GM12865 (cell line): ENCODE results near the gene TNS3.
A peak's percentile ranks its signal among the peaks of the same experiment; 100 is the strongest.

ENCODE experiments used
- DNase-seq: peaks from one replicate; pipeline ENCODE4 v3.0.0; 2010; ENCODE audit warnings: low read depth
- H3K4me3 ChIP-seq: 2 replicates; pipeline ENCODE4 v1.5.1; 2011; ENCODE audit warnings: mild to moderate bottlenecking, low read depth, low read length, control low read depth
- TF ChIP-seq, protein P1 (sequence below): IDR thresholded peaks from 2 replicates; pipeline ENCODE4 v1.5.1; 2011; ENCODE audit warnings: low read length, control low read depth, low read depth, inconsistent platforms; ENCODE audit not compliant: insufficient read depth; ENCODE audit errors: missing control alignments

TNS3 gene

DNA sequence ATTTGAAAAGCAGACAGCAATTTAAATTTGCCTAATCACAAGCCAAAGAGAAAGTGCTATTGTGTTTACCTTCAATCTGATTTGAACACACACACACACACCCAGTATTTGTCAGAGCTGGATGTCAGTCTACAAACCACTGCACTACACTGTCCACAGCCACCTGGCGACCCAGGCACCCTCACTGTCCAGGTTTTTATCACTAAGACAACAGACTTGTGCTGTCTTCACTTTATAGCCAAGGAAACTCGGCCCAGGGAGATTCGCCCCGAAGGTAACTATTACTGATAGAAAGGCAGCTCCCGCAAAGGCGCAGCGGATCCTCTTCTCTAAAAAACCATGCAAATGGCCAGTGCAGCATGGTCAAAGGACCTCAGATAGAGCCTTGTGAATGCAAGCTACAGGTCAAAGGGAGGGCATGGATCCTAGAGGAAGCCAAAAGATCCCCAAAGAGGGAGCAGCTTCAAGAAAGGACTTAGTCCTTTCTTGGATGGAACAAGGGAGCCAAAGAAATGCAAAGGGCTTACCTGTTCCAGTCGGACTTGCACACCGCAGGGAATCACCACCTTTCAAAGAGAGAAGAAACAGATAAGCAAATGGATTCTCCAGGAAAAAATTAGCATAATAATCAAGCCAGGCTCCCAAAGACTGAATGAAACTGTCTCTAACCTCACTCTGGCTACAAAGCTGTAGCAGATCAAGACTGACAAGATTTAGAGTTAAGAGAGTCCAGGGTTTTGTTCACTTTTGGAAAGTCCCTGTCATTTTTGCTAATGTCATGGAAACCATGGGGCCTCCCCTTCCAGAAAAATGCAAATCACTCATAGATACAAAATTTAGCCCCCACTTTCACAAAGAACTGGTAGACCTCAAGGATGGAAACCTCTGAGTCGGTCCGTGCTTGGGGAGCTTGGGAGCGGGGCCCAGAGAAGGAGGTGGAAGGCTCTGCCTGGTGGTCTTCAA, 101.1 kb downstream of the TNS3 start:
- TF ChIP-seq, protein P1, sequence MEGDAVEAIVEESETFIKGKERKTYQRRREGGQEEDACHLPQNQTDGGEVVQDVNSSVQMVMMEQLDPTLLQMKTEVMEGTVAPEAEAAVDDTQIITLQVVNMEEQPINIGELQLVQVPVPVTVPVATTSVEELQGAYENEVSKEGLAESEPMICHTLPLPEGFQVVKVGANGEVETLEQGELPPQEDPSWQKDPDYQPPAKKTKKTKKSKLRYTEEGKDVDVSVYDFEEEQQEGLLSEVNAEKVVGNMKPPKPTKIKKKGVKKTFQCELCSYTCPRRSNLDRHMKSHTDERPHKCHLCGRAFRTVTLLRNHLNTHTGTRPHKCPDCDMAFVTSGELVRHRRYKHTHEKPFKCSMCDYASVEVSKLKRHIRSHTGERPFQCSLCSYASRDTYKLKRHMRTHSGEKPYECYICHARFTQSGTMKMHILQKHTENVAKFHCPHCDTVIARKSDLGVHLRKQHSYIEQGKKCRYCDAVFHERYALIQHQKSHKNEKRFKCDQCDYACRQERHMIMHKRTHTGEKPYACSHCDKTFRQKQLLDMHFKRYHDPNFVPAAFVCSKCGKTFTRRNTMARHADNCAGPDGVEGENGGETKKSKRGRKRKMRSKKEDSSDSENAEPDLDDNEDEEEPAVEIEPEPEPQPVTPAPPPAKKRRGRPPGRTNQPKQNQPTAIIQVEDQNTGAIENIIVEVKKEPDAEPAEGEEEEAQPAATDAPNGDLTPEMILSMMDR: no peak
- DNase-seq: peak; percentile 59

DNA sequence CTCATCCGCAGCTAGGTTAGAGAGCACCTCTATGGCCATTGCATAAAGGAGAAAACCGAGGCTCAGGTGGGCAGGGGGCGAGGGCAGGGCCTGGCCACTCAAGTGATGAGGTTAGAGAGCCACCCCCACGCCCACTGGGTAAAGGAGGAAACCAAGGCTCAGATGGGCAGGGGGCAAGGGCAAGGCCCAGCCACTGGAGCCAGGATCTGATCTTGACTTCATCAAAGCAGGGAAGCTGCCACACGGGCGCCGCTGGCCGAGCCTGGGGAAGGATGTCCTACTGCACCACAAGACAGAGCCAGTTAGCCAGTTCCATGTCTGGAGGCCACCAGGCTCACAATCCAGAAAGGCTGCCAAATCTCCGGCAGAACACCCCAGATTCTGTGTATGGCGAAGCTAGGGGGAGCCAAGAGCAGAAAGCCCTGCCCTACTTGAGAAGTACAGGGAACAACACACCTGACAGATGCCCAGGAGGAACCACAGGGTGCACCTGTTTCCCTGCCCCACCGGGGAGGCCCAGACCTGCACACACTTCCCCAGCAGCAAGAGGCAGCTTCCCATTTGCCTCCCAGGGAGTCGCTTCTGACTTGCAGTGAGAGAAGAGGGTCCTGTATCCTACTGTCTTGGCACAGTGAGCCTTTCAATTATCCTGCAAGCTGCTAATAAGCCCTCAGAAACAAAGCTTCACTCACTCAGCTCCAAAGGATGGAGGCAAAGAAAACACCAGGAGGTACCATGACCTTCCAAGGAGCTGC, 101.9 kb downstream of the TNS3 start:
- TF ChIP-seq, protein P1: no peak
- no peak for DNase-seq
- H3K4me3 ChIP-seq: 0 out of 2 replicates have a peak overlapping the region, but pooled peaks have one; percentile 4

More for the DNA sequence above, 101.1 kb downstream of the TNS3 start:
- H3K4me3 ChIP-seq: peak overlapping the region; percentile 23; the same call in 1 of the 2 replicates

DNA sequence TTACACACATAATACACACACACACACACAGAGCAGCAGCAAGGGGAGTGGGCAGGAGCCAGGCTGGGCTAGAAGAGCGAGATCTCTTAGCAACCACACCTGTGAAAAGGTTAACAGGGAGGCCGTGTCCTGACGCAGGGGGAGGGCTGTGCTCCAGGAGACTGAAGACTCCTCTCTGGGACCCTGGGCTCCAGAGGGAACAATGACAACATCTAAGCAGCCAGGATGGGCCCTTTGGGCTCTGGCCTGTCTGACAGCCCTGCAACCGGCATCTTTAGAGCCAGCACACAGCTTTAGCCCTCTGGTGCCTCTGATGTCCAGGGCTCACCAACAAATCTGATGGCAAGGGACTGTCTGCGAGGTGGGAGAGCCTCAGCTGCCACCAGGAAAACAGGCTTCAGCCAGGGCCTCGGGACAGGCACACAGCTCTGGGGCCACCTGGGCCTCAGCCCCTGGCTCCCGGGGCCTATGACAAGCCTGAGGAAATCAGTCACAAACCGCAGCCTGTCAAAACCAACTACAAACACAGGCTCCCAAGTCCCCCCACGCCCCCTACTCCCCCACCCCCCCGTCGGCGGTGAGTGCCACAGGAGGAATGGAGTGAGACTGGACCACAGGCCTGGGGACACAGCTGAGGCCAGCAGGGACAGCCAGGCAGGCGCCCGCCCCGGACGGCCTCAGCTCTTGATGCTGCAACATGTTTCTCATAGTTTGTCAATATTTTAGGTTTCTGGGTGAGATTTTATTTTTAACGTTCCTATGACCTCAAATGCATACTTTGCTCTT, 102.8 kb downstream of the TNS3 start:
- no peak overlapping the region for H3K4me3 ChIP-seq
- TF ChIP-seq, protein P1: no peak
- DNase-seq: no peak

DNA sequence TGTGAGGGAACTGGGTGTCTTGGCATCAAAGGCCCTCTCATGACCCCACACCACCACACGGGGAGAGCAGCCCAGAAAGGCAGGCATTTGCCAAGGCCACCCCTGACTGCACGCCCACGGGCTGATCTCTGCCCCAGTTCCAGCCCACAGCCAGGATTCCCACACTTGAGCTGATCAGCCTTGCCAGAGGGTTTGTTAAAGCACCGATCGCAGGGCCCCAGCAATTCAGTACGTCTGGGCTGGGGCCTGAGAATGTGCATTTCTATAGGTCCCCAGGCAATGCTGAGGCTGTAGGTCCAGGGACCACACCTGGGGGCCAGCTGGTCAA, 103.9 kb downstream of the TNS3 start:
- TF ChIP-seq, protein P1: no peak
- no peak overlapping the region for H3K4me3 ChIP-seq
- no peak for DNase-seq

DNA sequence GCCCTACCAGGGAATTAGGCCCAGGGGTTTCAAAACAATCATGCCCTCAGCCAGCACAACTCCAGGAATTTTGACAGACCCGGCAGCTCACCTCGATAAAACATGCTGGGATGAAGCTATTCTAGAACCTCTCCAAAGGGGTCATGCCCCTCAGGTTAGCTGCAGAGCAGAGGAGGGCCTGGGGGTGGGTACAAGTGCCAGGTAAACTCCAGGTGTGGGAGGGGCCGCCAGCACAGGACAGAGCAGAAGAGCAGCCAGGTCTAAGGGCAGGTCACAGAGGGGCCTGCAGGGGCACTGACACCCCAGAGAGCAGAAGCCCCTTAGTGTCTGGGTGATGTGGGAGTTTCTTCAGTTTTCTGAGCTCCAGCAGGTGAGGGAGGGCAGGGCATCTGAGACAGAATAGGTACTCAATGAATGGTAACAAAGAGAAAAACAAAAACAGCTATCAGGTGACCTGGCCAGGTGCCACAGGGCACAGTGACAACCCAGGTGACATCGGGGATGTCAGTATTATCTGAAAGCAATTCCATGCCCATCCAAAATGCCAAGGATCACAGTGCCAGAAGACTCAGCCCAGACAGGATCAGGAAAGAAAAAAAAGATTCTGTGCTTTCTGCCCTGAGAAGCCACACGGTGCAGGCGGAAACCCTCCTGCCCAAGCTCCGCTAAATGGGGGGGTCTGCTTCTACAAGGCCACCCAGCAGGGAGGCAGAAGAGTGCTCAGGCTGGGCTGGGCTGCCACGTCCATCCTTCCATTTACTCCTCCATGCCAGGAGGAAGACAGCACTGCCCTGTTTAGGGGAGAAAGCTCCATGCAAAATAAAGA, 104.5 kb downstream of the TNS3 start:
- TF ChIP-seq, protein P1: no peak
- H3K4me3 ChIP-seq: no peak overlapping the region
- DNase-seq: no peak

DNA sequence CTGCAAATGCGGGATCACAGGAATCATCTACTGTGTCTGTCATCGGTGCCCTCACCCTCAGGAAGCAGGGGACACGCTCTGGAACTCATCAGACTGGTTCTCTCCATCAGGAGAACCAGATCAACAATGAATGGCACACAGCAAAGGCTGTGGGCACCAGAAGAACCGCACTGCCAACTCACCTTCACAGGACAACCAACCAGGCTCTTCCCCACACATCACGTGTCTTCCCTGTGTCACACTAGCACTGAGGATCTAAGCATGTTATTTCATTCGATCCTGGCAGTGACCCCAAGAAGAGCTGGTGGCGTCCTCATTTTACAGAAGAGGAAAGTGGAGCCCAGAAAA, 106.1 kb downstream of the TNS3 start:
- TF ChIP-seq, protein P1: no peak
- DNase-seq: no peak
- no peak overlapping the region for H3K4me3 ChIP-seq
